Endothelial cell of umbilical vein (primary cell): ENCODE measurements around the gene AMIGO1. TPM values are rescaled to one million over a fixed set of nuclear protein-coding genes. Genes with fewer than 3 reads are reported as not detected.

Experiments
- BruUV-seq: library from RNA; stranded (reverse); fragments of 400-500 nt; replicated peaks from 2 replicates; lab custom pipeline; 2021; lab: Mats Ljungman, UMichigan
- CTCF ChIA-PET: fragments of 300-600, 350-600 bp; sonication (Branson Sonifier 250); formaldehyde crosslinking; loops from one replicate; lab custom pipeline; 2021; ENCODE audit warnings: antibody characterized with exemption, inconsistent platforms; lab: Charles Lee
- POLR2A ChIA-PET: fragments of 300-600, 350-600 bp; sonication (Branson Sonifier 250); formaldehyde crosslinking; loops from one replicate; lab custom pipeline; 2021; ENCODE audit warnings: antibody characterized with exemption, inconsistent platforms; lab: Charles Lee
- DNase-seq: peaks from one replicate; pipeline ENCODE4 v3.0.0-alpha.2; 2011; ENCODE audit warnings: low read depth, low spot score
- FAIRE-seq: peaks from 2 replicates; lab custom pipeline; 2011; peaks lifted over from hg19 to GRCh38; lab: Jason Lieb, UNC
- H2AFZ ChIP-seq: 2 replicates; pipeline ENCODE4 v1.6.0; 2012; ENCODE audit warnings: low read depth, low read length, control low read depth, inconsistent platforms
- H3K27ac ChIP-seq: 2 replicates; pipeline ENCODE4 v1.5.1; 2011; ENCODE audit warnings: low read depth, mild to moderate bottlenecking, control low read depth, low read length, moderate library complexity; ENCODE audit not compliant: insufficient read depth
- H3K27me3 ChIP-seq, 2 experiments: 2 replicates each; pipeline versions ENCODE4 v1.6.0 to v1.6.1; 2011; ENCODE audit warnings: low read length in 2 of 2, mixed read lengths in 1 of 2; ENCODE audit not compliant: control insufficient read depth in 2 of 2, insufficient read depth in 2 of 2
- H3K36me3 ChIP-seq, 2 experiments: 2 replicates in 1 of 2; 3 replicates in 1 of 2; pipeline ENCODE4 v1.5.1; 2011; ENCODE audit warnings: low read length in 2 of 2, mild to moderate bottlenecking in 1 of 2, moderate library complexity in 1 of 2; ENCODE audit not compliant: control insufficient read depth in 2 of 2, insufficient read depth in 2 of 2; ENCODE audit errors: extremely low read depth in 1 of 2
- H3K4me1 ChIP-seq: 3 replicates; pipeline ENCODE4 v1.5.1; 2011; ENCODE audit warnings: mild to moderate bottlenecking, low read length; ENCODE audit not compliant: control insufficient read depth, insufficient read depth; ENCODE audit errors: extremely low read depth
- H3K4me2 ChIP-seq: 2 replicates; pipeline ENCODE4 v1.6.1; 2011; ENCODE audit warnings: low read length, control low read depth, mixed read lengths; ENCODE audit not compliant: insufficient read depth
- H3K4me3 ChIP-seq, 3 experiments: fragments of 200-600 bp in 1 of 3; sonication (generic), shearing (Covaris generic) in 1 of 3; replicated peaks in 1 of 3; 2 replicates each; pipeline ENCODE4 v1.5.1; 2011 to 2016; ENCODE audit warnings: control low read depth in 3 of 3, low read length in 3 of 3, mild to moderate bottlenecking in 2 of 3, inconsistent platforms in 1 of 3, low read depth in 1 of 3, moderate library complexity in 1 of 3; ENCODE audit not compliant: insufficient read depth in 1 of 3
- H3K79me2 ChIP-seq: 2 replicates; pipeline ENCODE4 v1.6.0; 2012; ENCODE audit warnings: low read length, inconsistent platforms; ENCODE audit not compliant: control insufficient read depth, insufficient read depth
- H3K9ac ChIP-seq: replicated peaks from 2 replicates; pipeline ENCODE3; 2011; ENCODE audit warnings: low read length, control low read depth; ENCODE audit not compliant: insufficient read depth; ENCODE audit errors: extremely low read depth
- H3K9me1 ChIP-seq: replicated peaks from 3 replicates; pipeline ENCODE4 v1.6.0; 2011; ENCODE audit warnings: mild to moderate bottlenecking, low read length; ENCODE audit not compliant: control insufficient read depth, insufficient read depth; ENCODE audit errors: extremely low read depth
- H3K9me3 ChIP-seq: replicated peaks from 2 replicates; pipeline ENCODE4 v1.5.1; 2012; ENCODE audit warnings: low read length, inconsistent platforms; ENCODE audit not compliant: control insufficient read depth, insufficient read depth
- H4K20me1 ChIP-seq: replicated peaks from 2 replicates; pipeline ENCODE3; 2011; ENCODE audit warnings: mild to moderate bottlenecking, low read length; ENCODE audit not compliant: control insufficient read depth, insufficient read depth; ENCODE audit errors: extremely low read depth
- CTCF ChIP-seq, 2 donors: IDR thresholded peaks; 1 replicate in 1 of 2; 2 replicates in 1 of 2; pipeline ENCODE4 v1.5.1; 2011; ENCODE audit warnings: low read length in 2 of 2, mild to moderate bottlenecking in 2 of 2, moderate library complexity in 2 of 2, control low read depth in 1 of 2, inconsistent platforms in 1 of 2, low read depth in 1 of 2; ENCODE audit not compliant: insufficient read depth in 1 of 2; ENCODE audit errors: extremely low read depth in 1 of 2
- EZH2 ChIP-seq: IDR thresholded peaks from 2 replicates; pipeline ENCODE4 v1.6.1; 2012; ENCODE audit warnings: borderline replicate concordance, low read depth, mild to moderate bottlenecking, moderate library complexity, low read length, inconsistent platforms; ENCODE audit not compliant: severe bottlenecking
- FOS ChIP-seq: IDR thresholded peaks from 2 replicates; pipeline ENCODE4 v1.6.1; 2011; ENCODE audit warnings: mild to moderate bottlenecking, low read length, moderate library complexity, borderline replicate concordance; ENCODE audit not compliant: insufficient read depth
- GATA2 ChIP-seq: IDR thresholded peaks from 2 replicates; pipeline ENCODE4 v1.7.0; 2011; ENCODE audit warnings: low read depth, mild to moderate bottlenecking, moderate library complexity, mixed read lengths, low read length; ENCODE audit not compliant: insufficient read length, insufficient read depth
- JUN ChIP-seq: IDR thresholded peaks from 2 replicates; pipeline ENCODE4 v1.6.1; 2011; ENCODE audit warnings: borderline replicate concordance, low read depth; ENCODE audit not compliant: insufficient read length, insufficient read depth
- MYC ChIP-seq: IDR thresholded peaks from one replicate; pipeline ENCODE4 v1.6.1; 2011; ENCODE audit warnings: mild to moderate bottlenecking, low read depth, low read length
- POLR2A ChIP-seq: IDR thresholded peaks from 2 replicates; pipeline ENCODE4 v1.6.1; 2012; ENCODE audit warnings: low read depth, mild to moderate bottlenecking, control low read depth, low read length
- POLR2AphosphoS5 ChIP-seq: IDR thresholded peaks from 2 replicates; pipeline ENCODE4 v1.6.1; 2012; ENCODE audit warnings: low read depth, mild to moderate bottlenecking, control low read depth, low read length, moderate library complexity; ENCODE audit not compliant: insufficient read depth
- dilution Hi-C: fragments of 300-500 bp; cut with MboI; formaldehyde crosslinking; loops from one replicate; pipeline ENCODE4 v1.15.0; 2019; ENCODE audit warnings: low sequenced_read_pairs; ENCODE audit not compliant: extremely low pct_ligation_motif_present
- intact Hi-C: fragments of 100-400 bp; cut with micrococcal nuclease; formaldehyde crosslinking; loops from one replicate; pipeline ENCODE4 v1.10.0; 2022
- polyA plus RNA-seq, 4 experiments: library from polyadenylated mRNA; depleted of rRNA in 3 of 4; stranded (reverse) in 3 of 4; unstranded in 1 of 4; fragments of >200 nt; gene quantifications; 2 replicates each; pipeline versions ENCODE4 v1.2.1 to v1.2.3, GENCODE V29; 2011 to 2012; ENCODE audit warnings: missing spikeins in 1 of 4
- total RNA-seq: library from RNA; stranded (reverse); gene quantifications from 2 replicates; pipeline ENCODE4 v1.2.3, GENCODE V29; 2021
- TF ChIP-seq, protein P1 (sequence below): IDR thresholded peaks from 2 replicates; pipeline ENCODE4 v1.6.1; 2011; ENCODE audit not compliant: insufficient read depth, insufficient read length

Gene AMIGO1
- total and polyA plus RNA-seq, 2 donors (not counting 3 experiments of a cell fraction or from before 2014, with no cell fraction given), result 0.80 to 0.88 TPM

GRCh38 chr1:109470245-109470644, 39.3 kb downstream of the AMIGO1 start:
- no peak overlapping the region for H3K4me3 ChIP-seq
- H3K9ac ChIP-seq, result no peak overlapping the region
- H4K20me1 ChIP-seq, result no peaks in the 10 kb centered on the region
- intact Hi-C loops, result no loop called here
- ChIA-PET POLR2A (no interaction called here), CTCF (interaction anchor here (1.0 to 1.2 kb wide), 2 partner anchors 8 to 62 kb away, joined by 3 to 6 read pairs; no protein-coding TSS in a partner anchor)
- peaks cover 3% of the 10 kb centered on the region for H3K4me1 ChIP-seq
- H2AFZ ChIP-seq, result no peak overlapping the region
- H3K27ac ChIP-seq, result no peak overlapping the region
- no peaks in the 10 kb centered on the region for H3K9me1 ChIP-seq
- no TSS peak for BruUV-seq
- peaks cover 60 to 70% of the 10 kb centered on the region in 2 experiments for H3K27me3 ChIP-seq
- TF ChIP-seq CTCF (IDR thresholded peaks at IDR 0.05; ENCODE audit: extremely low read depth in 1 of 2, insufficient read depth in 1 of 2, low read depth in 1 of 2, low read length in 2 of 2), result no peak
- no peak for TF ChIP-seq MYC
- no peak for TF ChIP-seq EZH2
- no peak for TF ChIP-seq JUN
- TF ChIP-seq POLR2A, result no peak
- no peak for TF ChIP-seq FOS
- TF ChIP-seq GATA2, result no peak
- no peak for TF ChIP-seq POLR2AphosphoS5
- TF ChIP-seq, protein P1, sequence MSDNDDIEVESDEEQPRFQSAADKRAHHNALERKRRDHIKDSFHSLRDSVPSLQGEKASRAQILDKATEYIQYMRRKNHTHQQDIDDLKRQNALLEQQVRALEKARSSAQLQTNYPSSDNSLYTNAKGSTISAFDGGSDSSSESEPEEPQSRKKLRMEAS, result no peak
- FAIRE-seq (no peak), DNase-seq (no peak)
- no peak overlapping the region for H3K4me2 ChIP-seq
- H3K9me3 ChIP-seq, result no peaks in the 10 kb centered on the region
- no peaks in the 10 kb centered on the region for H3K79me2 ChIP-seq
- H3K36me3 ChIP-seq, result no peaks in the 10 kb centered on the region
- dilution Hi-C loops, result no loop called here
